Kidney (tissue), 14 donors: ENCODE results near the gene ENPP1. TPM values are rescaled to one million over a fixed set of nuclear protein-coding genes. Genes with fewer than 3 reads are reported as not detected.

Experiments
- DNase-seq, 5 donors: peaks; one replicate each; pipeline ENCODE4 v3.0.0-alpha.2; 2013 to 2020
- FAIRE-seq: peaks from 2 replicates; lab custom pipeline; 2012; peaks lifted over from hg19 to GRCh38; lab: Jason Lieb, UNC
- H3K27ac ChIP-seq, 2 donors: one replicate each; pipeline ENCODE4 v1.7.0; 2013; ENCODE audit warnings: low read depth in 2 of 2, low read length in 2 of 2, inconsistent platforms in 1 of 2
- H3K27me3 ChIP-seq: one replicate; pipeline ENCODE4 v1.7.1; 2013; ENCODE audit warnings: low read length, inconsistent platforms; ENCODE audit not compliant: control insufficient read depth, insufficient read depth
- H3K36me3 ChIP-seq, 3 donors: one replicate each; pipeline versions ENCODE4 v1.7.0 to v1.7.1; 2013; ENCODE audit warnings: low read length in 3 of 3, control low read depth in 1 of 3, inconsistent platforms in 1 of 3; ENCODE audit not compliant: insufficient read depth in 3 of 3, control insufficient read depth in 2 of 3
- H3K4me1 ChIP-seq, 3 donors: one replicate each; pipeline versions ENCODE4 v1.7.0 to v1.7.1; 2013; ENCODE audit warnings: low read length in 3 of 3, inconsistent platforms in 1 of 3, low read depth in 1 of 3; ENCODE audit not compliant: control insufficient read depth in 2 of 3, insufficient read depth in 2 of 3
- H3K4me3 ChIP-seq, 3 donors: one replicate each; pipeline versions ENCODE4 v1.7.0 to v1.8.1; 2013; ENCODE audit warnings: low read length in 3 of 3, control low read depth in 1 of 3, inconsistent platforms in 1 of 3
- H3K9ac ChIP-seq, 3 donors: one replicate each; pipeline versions ENCODE4 v1.7.0 to v1.7.1; 2013; ENCODE audit warnings: low read length in 3 of 3, control low read depth in 1 of 3, inconsistent platforms in 1 of 3
- H3K9me3 ChIP-seq, 3 donors: one replicate each; pipeline versions ENCODE4 v1.7.0 to v1.7.1; 2013; ENCODE audit warnings: low read length in 3 of 3, control low read depth in 1 of 3, inconsistent platforms in 1 of 3; ENCODE audit not compliant: control insufficient read depth in 2 of 3, insufficient read depth in 1 of 3
- CTCF ChIP-seq: IDR thresholded peaks from 3 replicates; pipeline ENCODE4 v1.5.1; 2012; ENCODE audit warnings: mild to moderate bottlenecking, moderate library complexity, borderline replicate concordance; ENCODE audit not compliant: insufficient read depth; ENCODE audit errors: extremely low read depth
- intact Hi-C: fragments of 100-400 bp; cut with DNase I; formaldehyde crosslinking; loops from one replicate; pipeline ENCODE4 v1.11.1; 2022
- polyA plus RNA-seq: library from polyadenylated mRNA; stranded (reverse); fragments of 350-450 nt; fragmentation: Illumina TruSeq; extraction: RNeasy Lipid Tissue Mini Kit (QIAGEN cat#74804); gene quantifications from one replicate; pipeline ENCODE4 v1.2.3, GENCODE V29; 2014; ENCODE audit warnings: low read depth, low replicate concordance; ENCODE audit not compliant: insufficient read depth
- total RNA-seq: library from RNA; stranded (reverse); fragmentation: NEBNext Ultra II Directional; extraction: Animal tissue kit (Norgen Biotek cat#: 25700); gene quantifications from one replicate; pipeline ENCODE4 v1.2.1, GENCODE V29; 2021
- donor health status: control.
- donor health status: control.
- donor health status: control.
- donor health status: control.
- donor health status: control.
- donor health status: DM: yes; HTN: yes; CAD: no.
- donor health status: Normal renal cell carcinoma (clear cell type).

Gene ENPP1
- total and polyA plus RNA-seq, 2 donors from 2014 or later = 3.7 to 6.5 TPM

DNA sequence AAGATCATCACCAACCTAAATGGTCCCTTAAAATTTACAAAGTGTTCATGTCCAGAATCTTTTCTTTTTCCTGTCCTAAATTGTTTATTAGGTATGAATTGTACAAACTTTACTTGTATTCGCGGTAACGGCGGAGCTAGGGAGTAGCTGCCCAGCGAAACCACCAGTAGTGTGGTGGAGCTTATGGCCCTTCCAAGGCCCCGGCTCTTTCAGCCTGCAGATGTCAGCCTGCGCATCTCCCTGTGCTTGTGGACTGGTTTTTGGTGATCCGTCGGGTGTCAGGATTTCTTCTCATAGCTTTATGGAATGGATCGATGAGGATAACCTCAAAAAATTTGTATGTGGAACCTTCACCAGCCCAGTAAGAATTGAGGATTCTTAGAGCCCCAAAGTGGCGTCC, 27.2 kb upstream of the ENPP1 start:
- no peak for TF ChIP-seq CTCF
- no peaks in the 10 kb centered on the region for H3K27me3 ChIP-seq
- intact Hi-C loops = no loop called here
- no peaks in the 10 kb centered on the region for H3K4me1 ChIP-seq
- no peak overlapping the region for H3K4me3 ChIP-seq
- no peaks in the 10 kb centered on the region for H3K36me3 ChIP-seq
- no peak overlapping the region for H3K27ac ChIP-seq
- H3K9ac ChIP-seq = no peak overlapping the region
- no peak for DNase-seq
- no peak for FAIRE-seq
- no peaks in the 10 kb centered on the region for H3K9me3 ChIP-seq

DNA sequence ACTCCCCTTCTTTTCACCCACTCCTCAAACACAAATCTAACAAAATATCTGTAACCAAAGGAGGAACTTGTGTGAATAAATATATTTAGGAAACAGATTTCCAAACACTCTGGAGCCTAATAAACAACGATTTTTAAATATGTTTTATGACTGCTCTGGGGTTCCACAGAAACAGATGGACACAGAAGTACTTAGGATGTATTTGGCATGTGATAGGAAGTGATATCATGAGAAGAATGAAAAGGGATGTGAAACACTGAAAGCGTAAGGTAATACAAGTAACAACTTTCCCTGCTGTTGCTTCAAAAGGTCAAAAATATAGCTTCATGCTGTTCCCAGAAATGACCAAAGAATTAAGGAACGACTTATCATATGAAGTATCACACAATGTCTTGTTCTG, 26.1 kb upstream of the ENPP1 start:
- no peak overlapping the region for H3K4me3 ChIP-seq
- TF ChIP-seq CTCF = no peak
- no peak for FAIRE-seq
- H3K4me1 ChIP-seq = no peaks in the 10 kb centered on the region
- no peaks in the 10 kb centered on the region for H3K27me3 ChIP-seq
- H3K36me3 ChIP-seq = no peaks in the 10 kb centered on the region
- no peak overlapping the region for H3K27ac ChIP-seq
- H3K9ac ChIP-seq = no peak overlapping the region
- no peaks in the 10 kb centered on the region for H3K9me3 ChIP-seq
- intact Hi-C loops = no loop called here
- no peak for DNase-seq

- DNase-seq (no peak), FAIRE-seq (no peak)
- no peak overlapping the region for H3K9ac ChIP-seq
- H3K4me1 ChIP-seq = no peaks in the 10 kb centered on the region
- no peaks in the 10 kb centered on the region for H3K36me3 ChIP-seq
- intact Hi-C loops = no loop called here
- no peak overlapping the region for H3K4me3 ChIP-seq
- no peaks in the 10 kb centered on the region for H3K27me3 ChIP-seq
- H3K9me3 ChIP-seq = no peaks in the 10 kb centered on the region
- H3K27ac ChIP-seq = no peak overlapping the region
- TF ChIP-seq CTCF = peak; percentile 40
These were observed 25.1 kb upstream of the ENPP1 start for GRCh38 chr6:131782764-131783163.

DNA sequence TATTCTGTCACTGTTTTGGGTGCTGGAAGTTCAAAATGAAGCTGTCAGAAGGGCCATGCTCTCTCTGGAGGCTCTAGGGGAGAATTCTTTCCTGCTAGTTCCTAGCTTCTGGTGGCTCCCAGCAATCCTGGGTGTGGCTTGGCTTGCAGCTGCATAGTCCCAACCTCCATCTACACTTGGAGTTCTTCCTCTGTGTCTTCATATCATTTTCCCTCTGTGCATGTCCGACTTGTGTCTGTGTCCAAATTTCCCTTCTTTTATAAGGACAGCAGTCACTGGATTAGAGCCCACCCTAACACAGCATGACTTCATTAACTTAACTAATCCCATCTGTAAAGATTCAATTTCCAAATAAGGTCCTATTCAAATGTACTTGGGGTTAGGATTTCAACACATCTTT, 23.3 kb upstream of the ENPP1 start:
- no peak overlapping the region for H3K9ac ChIP-seq
- no peaks in the 10 kb centered on the region for H3K4me1 ChIP-seq
- no peak for DNase-seq
- FAIRE-seq = no peak
- H3K27me3 ChIP-seq = no peaks in the 10 kb centered on the region
- no peak overlapping the region for H3K27ac ChIP-seq
- intact Hi-C loops = no loop called here
- no peaks in the 10 kb centered on the region for H3K36me3 ChIP-seq
- no peak overlapping the region for H3K4me3 ChIP-seq
- TF ChIP-seq CTCF = no peak
- no peaks in the 10 kb centered on the region for H3K9me3 ChIP-seq
